Cardiac fibroblast (primary cell): ENCODE results near the gene KSR1.
"Not testable (repeated sequence)": the region's sequence is repeated elsewhere in the genome, so short reads cannot be mapped to it uniquely, and the experiment has no call there.

Experiments used
- DNase-seq, 2 donors: peaks; one replicate each; pipeline versions ENCODE4 v3.0.0 to v3.0.0-alpha.2; 2010; ENCODE audit warnings: low read depth in 2 of 2
- H3K4me3 ChIP-seq, 2 donors: replicated peaks in 1 of 2; 1 replicate in 1 of 2; 2 replicates in 1 of 2; pipeline ENCODE4 v1.5.1; 2011; ENCODE audit warnings: low read depth in 2 of 2, low read length in 2 of 2, mild to moderate bottlenecking in 2 of 2, moderate library complexity in 1 of 2
- TF ChIP-seq, protein P1 (sequence below): IDR thresholded peaks from one replicate; pipeline ENCODE4 v1.5.1; 2011; ENCODE audit warnings: low read depth, mild to moderate bottlenecking, low read length, inconsistent platforms

KSR1 gene

DNA sequence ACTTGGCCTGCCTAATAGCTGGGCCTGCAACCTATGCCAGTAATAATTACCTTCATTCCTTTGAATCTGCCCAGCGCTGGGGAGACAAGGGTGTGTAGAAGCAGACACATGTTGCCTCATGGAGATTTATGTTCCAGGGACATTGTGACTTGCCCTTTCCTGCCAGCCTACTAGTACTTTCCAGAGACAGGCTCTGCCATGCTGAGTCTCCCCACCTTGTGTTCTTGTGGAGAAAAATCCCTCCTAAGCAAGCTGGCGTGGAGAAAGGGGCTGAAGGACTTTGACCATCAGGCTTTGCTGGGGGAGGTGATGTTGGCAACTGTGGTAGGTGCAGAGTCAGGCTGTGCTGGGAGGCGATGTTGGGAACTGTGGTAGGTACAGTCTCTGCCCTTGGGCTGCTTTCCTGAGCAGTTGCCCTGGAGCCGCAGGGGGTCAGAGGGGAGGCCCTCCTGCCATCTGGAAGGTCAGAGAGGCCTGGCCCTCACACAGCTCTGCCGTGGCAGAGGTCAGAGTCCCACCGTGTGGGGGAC is 4.0 kb downstream of the KSR1 start:
- TF ChIP-seq, protein P1, sequence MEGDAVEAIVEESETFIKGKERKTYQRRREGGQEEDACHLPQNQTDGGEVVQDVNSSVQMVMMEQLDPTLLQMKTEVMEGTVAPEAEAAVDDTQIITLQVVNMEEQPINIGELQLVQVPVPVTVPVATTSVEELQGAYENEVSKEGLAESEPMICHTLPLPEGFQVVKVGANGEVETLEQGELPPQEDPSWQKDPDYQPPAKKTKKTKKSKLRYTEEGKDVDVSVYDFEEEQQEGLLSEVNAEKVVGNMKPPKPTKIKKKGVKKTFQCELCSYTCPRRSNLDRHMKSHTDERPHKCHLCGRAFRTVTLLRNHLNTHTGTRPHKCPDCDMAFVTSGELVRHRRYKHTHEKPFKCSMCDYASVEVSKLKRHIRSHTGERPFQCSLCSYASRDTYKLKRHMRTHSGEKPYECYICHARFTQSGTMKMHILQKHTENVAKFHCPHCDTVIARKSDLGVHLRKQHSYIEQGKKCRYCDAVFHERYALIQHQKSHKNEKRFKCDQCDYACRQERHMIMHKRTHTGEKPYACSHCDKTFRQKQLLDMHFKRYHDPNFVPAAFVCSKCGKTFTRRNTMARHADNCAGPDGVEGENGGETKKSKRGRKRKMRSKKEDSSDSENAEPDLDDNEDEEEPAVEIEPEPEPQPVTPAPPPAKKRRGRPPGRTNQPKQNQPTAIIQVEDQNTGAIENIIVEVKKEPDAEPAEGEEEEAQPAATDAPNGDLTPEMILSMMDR = no peak
- H3K4me3 ChIP-seq = no peak overlapping the region

DNA sequence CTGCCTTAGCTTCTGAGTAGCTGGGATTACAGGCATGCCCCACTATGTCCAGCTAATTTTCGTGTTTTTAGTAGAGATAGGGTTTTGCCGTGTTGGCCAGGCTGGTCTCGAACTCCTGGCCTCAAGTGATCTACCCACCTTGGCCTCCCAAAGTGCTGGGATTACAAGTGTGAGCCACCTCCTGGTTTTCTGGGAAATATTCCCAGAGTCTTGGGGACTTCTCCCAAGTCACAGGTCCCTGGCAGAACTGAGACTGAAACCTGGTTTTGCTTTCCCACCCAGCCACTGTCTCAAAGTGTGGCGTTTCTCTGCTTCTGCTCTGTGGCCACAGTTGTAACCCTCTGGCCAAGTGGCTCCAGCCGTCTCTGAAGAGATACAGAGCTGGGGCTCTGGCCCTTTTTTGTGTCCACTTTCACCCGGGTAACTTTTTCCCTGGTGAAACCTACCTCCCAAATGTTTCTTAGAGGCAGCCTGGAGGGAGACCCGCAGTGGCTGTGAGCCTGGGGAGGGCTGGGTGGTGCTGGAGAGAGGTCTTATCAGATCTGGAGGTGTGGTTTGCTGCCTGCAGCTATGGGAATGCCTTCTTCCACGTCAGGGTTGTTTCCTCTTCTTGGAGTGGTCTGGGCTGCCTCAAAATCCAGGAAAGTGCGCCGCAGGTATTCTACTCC is 5.1 kb downstream of the KSR1 start:
- DNase-seq = peak in 1 of 2 donors; percentile 43
- no peak overlapping the region for H3K4me3 ChIP-seq
- TF ChIP-seq, protein P1 = no peak

More for the DNA sequence above, 4.0 kb downstream of the KSR1 start:
- DNase-seq = no peak

DNA sequence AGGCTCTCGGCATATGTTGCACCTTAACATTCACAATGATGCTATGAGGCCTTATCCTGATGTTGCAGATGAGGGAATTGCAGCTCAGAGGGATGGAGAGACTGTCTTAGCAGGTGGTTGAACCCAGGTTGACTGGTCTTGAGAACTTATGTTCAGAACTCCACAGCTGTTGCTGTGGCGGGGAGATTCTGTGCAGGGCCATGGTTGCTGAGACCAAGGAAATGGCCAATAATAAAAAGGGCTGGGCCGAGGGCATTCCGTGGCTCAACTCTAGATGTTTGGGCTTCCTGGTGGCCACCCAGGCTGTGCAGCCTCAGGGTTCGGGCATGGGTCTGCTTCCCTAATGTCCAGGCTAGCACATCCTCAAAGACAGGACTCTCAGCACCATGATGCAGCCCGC is 5.9 kb downstream of the KSR1 start:
- no peak for DNase-seq
- H3K4me3 ChIP-seq = no peak overlapping the region
- TF ChIP-seq, protein P1 = no peak

DNA sequence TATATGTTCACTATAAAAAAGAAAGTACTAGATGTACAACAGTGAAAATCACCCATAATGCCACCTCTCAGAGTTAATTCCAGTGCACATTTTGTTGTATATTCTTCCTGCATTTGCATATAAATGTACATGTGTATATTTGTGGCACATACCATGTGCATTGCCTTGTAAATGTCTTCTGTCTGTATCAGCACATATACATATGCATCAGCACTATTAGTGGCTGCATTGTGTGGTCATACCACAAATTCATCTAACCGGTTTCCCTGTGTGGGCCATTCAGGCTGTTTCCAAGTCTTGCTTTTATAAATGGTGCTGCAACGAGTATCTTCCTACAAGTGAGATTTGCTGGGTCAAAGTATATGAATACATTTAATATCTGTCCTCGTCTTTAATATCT is 6.5 kb downstream of the KSR1 start:
- TF ChIP-seq, protein P1 = no peak
- no peak overlapping the region for H3K4me3 ChIP-seq
- no peak for DNase-seq

DNA sequence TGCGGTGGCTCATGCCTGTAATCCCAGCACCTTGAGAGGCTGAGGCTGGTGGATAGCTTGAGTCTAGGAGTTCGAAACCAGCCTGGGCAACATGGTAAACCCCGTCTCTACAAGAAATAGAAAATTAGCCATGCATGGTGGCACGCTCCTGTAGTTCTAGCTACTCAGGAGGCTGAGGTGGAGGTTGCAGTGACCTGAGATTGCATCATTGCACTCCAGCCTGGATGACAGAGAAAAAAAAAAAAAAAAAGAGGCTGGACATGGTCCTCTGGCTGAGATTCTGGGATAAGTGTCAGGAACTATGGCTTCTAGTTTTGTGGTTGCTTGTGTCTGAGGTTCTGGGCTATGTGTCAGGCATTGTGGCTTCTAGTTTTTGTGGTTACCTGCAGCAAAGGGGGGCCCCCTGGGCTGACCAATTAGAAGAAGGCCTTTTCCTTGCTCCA is 7.0 kb downstream of the KSR1 start:
- TF ChIP-seq, protein P1 = no peak
- no peak overlapping the region for H3K4me3 ChIP-seq
- DNase-seq = no peak

DNA sequence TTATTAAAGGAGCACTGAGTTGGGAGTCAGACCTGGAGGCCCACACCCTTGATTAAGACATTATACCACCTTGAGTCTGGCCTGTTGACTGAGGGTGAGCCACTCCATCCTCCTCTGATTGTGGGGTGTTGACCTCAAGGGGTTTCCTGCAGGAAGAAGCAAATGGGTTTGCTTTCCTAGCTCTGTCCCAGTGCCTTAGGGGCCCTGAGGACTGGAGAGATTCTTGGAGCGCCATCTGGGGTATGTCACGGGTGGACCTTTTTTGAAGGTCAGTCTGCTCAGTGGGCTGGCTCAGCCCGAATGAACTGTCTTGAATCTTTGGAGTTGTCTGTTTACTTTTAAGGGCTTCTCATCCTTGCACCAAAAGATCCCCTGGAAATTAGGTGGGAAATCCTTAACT is 7.8 kb downstream of the KSR1 start:
- DNase-seq, H3K4me3 ChIP-seq: not testable (repeated sequence)

DNA sequence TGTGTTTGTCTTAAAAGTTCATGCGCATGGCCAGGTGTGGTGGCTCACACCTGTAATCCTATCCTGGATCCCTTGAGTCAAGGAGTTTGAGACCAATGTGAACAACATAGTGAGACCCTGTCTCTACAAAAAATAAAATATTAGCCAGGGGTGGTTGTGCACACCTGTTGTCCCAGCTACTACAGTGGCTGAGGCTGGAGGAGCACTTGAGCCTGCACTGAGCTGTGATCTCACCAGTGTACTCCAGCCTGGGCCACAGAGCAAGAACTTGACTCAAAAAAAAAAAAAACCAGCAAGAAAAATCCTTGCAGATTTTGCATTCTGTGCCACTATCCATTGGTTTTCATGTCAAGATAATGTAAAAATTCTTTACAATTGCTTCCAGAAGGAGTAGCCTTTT is 8.2 kb downstream of the KSR1 start:
- TF ChIP-seq, protein P1 = no peak
- no peak for DNase-seq
- no peak overlapping the region for H3K4me3 ChIP-seq

DNA sequence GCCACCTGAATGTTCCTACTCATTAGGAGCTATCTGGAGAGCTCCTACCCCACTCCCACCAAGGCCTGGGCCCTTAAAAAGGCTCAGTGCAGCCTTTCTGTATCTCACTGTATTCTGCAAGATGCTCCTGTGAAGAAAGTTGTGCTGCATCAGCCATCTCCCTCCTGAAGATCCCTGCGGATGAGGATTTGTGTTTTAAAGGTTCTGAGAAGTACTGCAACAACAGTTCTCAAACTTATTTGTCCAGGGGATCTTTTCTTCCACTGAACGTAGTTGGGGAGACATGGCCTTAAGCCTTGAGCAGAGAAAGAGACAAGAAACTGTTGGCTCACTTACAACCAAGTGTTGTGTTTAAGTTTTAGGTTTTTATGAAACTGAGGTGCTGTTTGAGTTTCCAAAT is 9.6 kb downstream of the KSR1 start:
- DNase-seq = not testable (repeated sequence)

More for the DNA sequence above, 9.6 kb downstream of the KSR1 start:
- not testable (repeated sequence) for H3K4me3 ChIP-seq
